Tibial artery (tissue), 4 donors: ENCODE results near the gene UBR3.
"Not testable (repeated sequence)": the region's sequence is repeated elsewhere in the genome, so short reads cannot be mapped to it uniquely, and the experiment has no call there.

Experiments
- DNase-seq, 2 donors: peaks; one replicate each; pipeline ENCODE4 v3.0.0-alpha.2; 2019
- H3K27ac ChIP-seq, 2 donors: fragments of 200-600 bp; sonication (generic) in 1 of 2; 1 replicate in 1 of 2; 2 replicates in 1 of 2; pipeline ENCODE4 v1.5.1; 2018 to 2019; ENCODE audit warnings: mild to moderate bottlenecking in 1 of 2
- H3K27me3 ChIP-seq, 2 donors: fragments of 200-600 bp; sonication (generic) in 1 of 2; one replicate each; pipeline versions ENCODE4 v1.5.1 to v1.6.0; 2016 to 2019
- H3K36me3 ChIP-seq, 3 donors: fragments of 200-600 bp; sonication (generic) in 2 of 3; one replicate each; pipeline ENCODE4 v1.5.1; 2016 to 2019; ENCODE audit warnings: mild to moderate bottlenecking in 2 of 3
- H3K4me1 ChIP-seq, 4 donors: fragments of 200-600 bp; sonication (generic) in 2 of 4; 1 replicate in 3 of 4; 2 replicates in 1 of 4; pipeline ENCODE4 v1.5.1; 2016 to 2019
- H3K4me3 ChIP-seq, 2 donors: fragments of 200-600 bp; sonication (generic) in 1 of 2; 1 replicate in 1 of 2; 2 replicates in 1 of 2; pipeline ENCODE4 v1.5.1; 2018 to 2019; ENCODE audit warnings: mild to moderate bottlenecking in 2 of 2
- H3K9me3 ChIP-seq, 3 donors: fragments of 200-600 bp; sonication (generic) in 1 of 3; one replicate each; pipeline ENCODE4 v1.5.1; 2016 to 2019
- CTCF ChIP-seq, 2 experiments: fragments of 200-600 bp in 1 of 2; fragments of 450-650 bp in 1 of 2; IDR thresholded peaks; one replicate each; pipeline ENCODE4 v1.5.1; 2017 to 2019; ENCODE audit warnings: antibody characterized with exemption in 2 of 2, mild to moderate bottlenecking in 1 of 2, moderate library complexity in 1 of 2
- intact Hi-C: fragments of 100-400 bp; cut with DNase I; formaldehyde crosslinking; loops from one replicate; pipeline ENCODE4 v1.15.0; 2023; ENCODE audit warnings: low total_unique reads

The UBR3 gene

GRCh38 chr2:169923977-169924376, 96.7 kb downstream of the UBR3 start:
- intact Hi-C loops = no loop called here
- H3K4me1 ChIP-seq = no peaks in the 10 kb centered on the region
- no peak overlapping the region for H3K27ac ChIP-seq
- H3K36me3 ChIP-seq = peaks cover 16 to 32% (median 25%) of the 10 kb centered on the region in 3 donors
- TF ChIP-seq CTCF (IDR thresholded peaks at IDR 0.05) = no peak
- H3K4me3 ChIP-seq = no peak overlapping the region
- DNase-seq = no peak
- H3K9me3 ChIP-seq = no peaks in the 10 kb centered on the region
- H3K27me3 ChIP-seq = no peaks in the 10 kb centered on the region

- peaks cover 16 to 37% (median 25%) of the 10 kb centered on the region in 3 donors for H3K36me3 ChIP-seq
- intact Hi-C loops = loop anchor here (5.0 kb wide), 1 partner anchor 99 kb away; the partner anchor contains the start of gene UBR3
Measured at GRCh38 chr2:169925968-169926367, 98.7 kb downstream of the UBR3 start.

GRCh38 chr2:169928463-169928864, 101.2 kb downstream of the UBR3 start:
- Histone ChIP-seq H3K4me3 (no peak overlapping the region), H3K4me1 (no peaks in the 10 kb centered on the region), H3K27ac (no peak overlapping the region), H3K9me3 (no peaks in the 10 kb centered on the region), H3K27me3 (no peaks in the 10 kb centered on the region), H3K36me3 (peaks cover 16 to 38% (median 23%) of the 10 kb centered on the region in 3 donors)
- peak; percentile 64 to 67 for TF ChIP-seq CTCF (IDR thresholded peaks at IDR 0.05)
- intact Hi-C loops = loop anchor here (5.0 kb wide), 1 partner anchor 101 kb away; the partner anchor contains the start of gene UBR3
- no peak for DNase-seq

More at GRCh38 chr2:169925968-169926367, 98.7 kb downstream of the UBR3 start:
- H3K27me3 ChIP-seq = no peaks in the 10 kb centered on the region
- no peaks in the 10 kb centered on the region for H3K9me3 ChIP-seq
- no peak overlapping the region for H3K4me3 ChIP-seq
- TF ChIP-seq CTCF (IDR thresholded peaks at IDR 0.05) = no peak
- no peak for DNase-seq
- H3K4me1 ChIP-seq = no peaks in the 10 kb centered on the region
- no peak overlapping the region for H3K27ac ChIP-seq

- intact Hi-C loops = loop anchor here (10.0 kb wide), 1 partner anchor 152 kb away; no protein-coding TSS in a partner anchor
- no peaks in the 10 kb centered on the region for H3K27me3 ChIP-seq
- no peak for DNase-seq
- TF ChIP-seq CTCF (IDR thresholded peaks at IDR 0.05) = peak; percentile 67 to 73
- H3K36me3 ChIP-seq = peaks cover 7 to 21% (median 9%) of the 10 kb centered on the region in 3 donors
- no peaks in the 10 kb centered on the region for H3K4me1 ChIP-seq
- no peaks in the 10 kb centered on the region for H3K9me3 ChIP-seq
- H3K27ac ChIP-seq = no peak overlapping the region
- no peak overlapping the region for H3K4me3 ChIP-seq
Measured at GRCh38 chr2:169933124-169933711, 106.0 kb downstream of the UBR3 start.

GRCh38 chr2:169936652-169937051, 109.4 kb downstream of the UBR3 start:
- not testable (repeated sequence) for H3K4me3 ChIP-seq, H3K27me3 ChIP-seq, H3K4me1 ChIP-seq, H3K27ac ChIP-seq, DNase-seq, H3K9me3 ChIP-seq
- intact Hi-C loops = loop anchor here (10.0 kb wide), 1 partner anchor 148 kb away; no protein-coding TSS in a partner anchor
- H3K36me3 ChIP-seq = peaks cover 7 to 21% (median 9%) of the 10 kb centered on the region in 3 donors

- Histone ChIP-seq H3K36me3 (peaks cover 20 to 40% (median 36%) of the 10 kb centered on the region in 3 donors), H3K27me3 (no peaks in the 10 kb centered on the region), H3K9me3 (no peaks in the 10 kb centered on the region), H3K27ac (no peak overlapping the region), H3K4me3 (no peak overlapping the region), H3K4me1 (no peaks in the 10 kb centered on the region)
- no peak for DNase-seq
- no peak for TF ChIP-seq CTCF (IDR thresholded peaks at IDR 0.05)
- intact Hi-C loops = no loop called here
Measured at GRCh38 chr2:169945515-169945914, 118.3 kb downstream of the UBR3 start.
